ENCODE measurements around the gene PRICKLE2.

GRCh38 chr3:64155328-64155727, 69.9 kb downstream of the PRICKLE2 start:
- no peak for TF ChIP-seq CTCF (tag by site-specific recombination; IDR thresholded peaks at IDR 0.05)
- TF ChIP-seq ZNF132 (tag by site-specific recombination; IDR thresholded peaks at IDR 0.05; ENCODE audit: borderline replicate concordance): no peak
- TF ChIP-seq ZNF747 (tag by site-specific recombination; IDR thresholded peaks at IDR 0.05): no peak
- no peak for TF ChIP-seq RBAK (tag by site-specific recombination; IDR thresholded peaks at IDR 0.05)

Measured in HEK293 (cell line).